GM12873 (cell line): ENCODE results near the gene CDKL1.

ENCODE experiments used
- CTCF ChIP-seq: IDR thresholded peaks from 2 replicates; pipeline ENCODE4 v1.5.1; 2012; ENCODE audit warnings: low read depth, mild to moderate bottlenecking, moderate library complexity, low read length, control low read depth; ENCODE audit not compliant: insufficient read depth; ENCODE audit errors: missing control alignments

Gene CDKL1

DNA sequence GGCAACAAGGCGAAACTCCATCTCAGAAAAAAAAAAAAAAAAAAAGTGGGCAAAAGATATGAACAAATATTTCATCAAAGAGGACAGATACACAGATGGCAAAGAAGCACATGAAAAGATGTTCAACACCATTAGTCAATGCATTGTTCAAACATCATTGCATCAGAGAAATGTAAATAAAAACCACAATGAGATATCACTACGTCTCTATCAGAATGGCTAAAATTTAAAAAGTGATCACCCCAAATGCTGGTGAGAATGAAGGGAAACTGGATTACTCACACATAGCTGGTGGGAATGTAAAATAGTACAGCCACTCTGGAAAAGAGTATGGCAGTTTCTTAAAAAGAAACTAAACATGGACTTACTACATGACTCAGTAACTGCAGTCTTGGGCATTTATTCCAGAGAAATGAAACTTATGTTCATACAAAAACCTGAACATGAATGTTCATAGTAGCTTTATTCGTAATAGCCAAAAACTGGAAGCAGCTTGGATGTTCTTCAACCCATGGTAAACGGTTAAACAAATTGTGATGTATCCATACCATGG lies 88.2 kb downstream of the CDKL1 start:
- TF ChIP-seq CTCF = no peak

DNA sequence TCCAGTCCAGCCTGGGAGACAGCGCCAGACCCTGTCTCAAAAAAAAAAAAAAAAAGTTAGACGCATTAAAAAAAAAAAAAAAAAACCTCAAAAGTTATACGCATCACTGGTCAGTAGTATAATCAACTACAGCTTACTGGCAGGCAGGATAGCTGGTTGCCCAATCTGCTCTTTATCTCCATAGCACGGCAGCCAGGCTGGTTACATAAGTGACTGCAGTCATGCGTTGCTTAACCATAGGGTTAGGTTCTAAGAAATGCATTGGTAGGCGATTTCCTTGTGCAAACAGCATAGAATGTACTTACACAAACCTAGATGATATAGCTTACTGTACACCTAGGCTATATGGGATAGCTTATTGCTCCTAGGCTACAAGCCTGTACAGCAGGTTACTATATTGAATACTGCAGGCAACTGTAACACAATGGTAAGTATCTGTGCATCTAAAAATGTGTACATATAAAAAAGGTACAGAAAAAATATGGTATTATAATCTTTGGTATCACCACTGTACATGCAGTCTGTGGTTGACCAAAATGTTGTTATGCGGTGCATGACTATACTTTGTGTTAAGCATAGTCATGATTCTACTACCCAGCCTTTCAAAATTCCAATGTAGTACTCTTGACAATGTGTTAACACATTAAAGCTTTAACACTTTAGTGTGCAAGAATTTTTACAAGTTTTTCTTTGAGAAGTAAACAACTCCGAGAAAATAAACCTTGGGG lies 92.8 kb downstream of the CDKL1 start:
- TF ChIP-seq CTCF = no peak

GRCh38 chr14:50301914-50302313 lies 94.8 kb downstream of the CDKL1 start:
- no peak for TF ChIP-seq CTCF

DNA sequence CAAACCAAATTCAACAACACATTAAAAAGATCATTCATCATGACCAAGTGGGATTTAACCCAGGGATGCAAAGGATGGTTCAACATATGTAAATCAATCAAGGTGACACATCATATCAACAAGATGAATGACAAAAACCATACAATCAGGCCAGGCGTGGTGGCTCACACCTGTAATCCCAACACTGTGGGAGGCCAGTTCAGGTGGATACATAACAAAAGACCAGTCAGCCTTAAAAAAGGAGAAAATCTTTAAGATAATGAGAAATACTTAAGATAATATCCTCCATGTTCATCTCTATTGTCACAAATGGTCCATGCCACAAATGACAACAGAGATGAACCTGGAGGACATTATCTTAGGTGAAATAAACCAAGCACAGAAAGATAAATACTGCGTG lies 97.1 kb downstream of the CDKL1 start:
- TF ChIP-seq CTCF = no peak

- no peak for TF ChIP-seq CTCF
Measured at GRCh38 chr14:50290306-50290705, 106.4 kb downstream of the CDKL1 start.

- TF ChIP-seq CTCF = no peak
Measured at GRCh38 chr14:50288146-50288545, 108.5 kb downstream of the CDKL1 start.

GRCh38 chr14:50285861-50286260 lies 110.8 kb downstream of the CDKL1 start:
- no peak for TF ChIP-seq CTCF
